ENCODE measurements around the gene CROCC.

Gene CROCC

GRCh38 chr1:16993521-16994038 lies 71.8 kb downstream of the CROCC start:
- peaks cover 0 to 24% of the 10 kb centered on the region in 2 donors for H3K36me3 ChIP-seq (ENCODE audit: control insufficient read depth in 1 of 2, insufficient read depth in 2 of 2, low read length in 2 of 2)
- H3K27ac ChIP-seq (ENCODE audit: low read depth, low read length), result no peak overlapping the region
- no peak overlapping the region for H3K9ac ChIP-seq (ENCODE audit: low read depth in 1 of 2, low read length in 2 of 2)
- H3K9me3 ChIP-seq (ENCODE audit: control insufficient read depth in 1 of 2, low read length in 2 of 2), result no peaks in the 10 kb centered on the region
- H3K4me3 ChIP-seq (ENCODE audit: low read depth in 1 of 2, low read length in 2 of 2), result no peak overlapping the region
- H3K27me3 ChIP-seq (ENCODE audit: control insufficient read depth in 1 of 2, insufficient read depth in 2 of 2, low read length in 2 of 2), result no peaks in the 10 kb centered on the region
- H3K4me1 ChIP-seq (ENCODE audit: control insufficient read depth in 1 of 2, insufficient read depth in 2 of 2, low read length in 2 of 2), result no peaks in the 10 kb centered on the region

GRCh38 chr1:16996845-16997244 lies 75.1 kb downstream of the CROCC start:
- Histone ChIP-seq H3K36me3 (ENCODE audit: control insufficient read depth in 1 of 2, insufficient read depth in 2 of 2, low read length in 2 of 2) (peaks cover 3 to 25% of the 10 kb centered on the region in 2 donors), H3K27me3 (ENCODE audit: control insufficient read depth in 1 of 2, insufficient read depth in 2 of 2, low read length in 2 of 2) (no peaks in the 10 kb centered on the region), H3K27ac (ENCODE audit: low read depth, low read length) (no peak overlapping the region), H3K9me3 (ENCODE audit: control insufficient read depth in 1 of 2, low read length in 2 of 2) (no peaks in the 10 kb centered on the region), H3K4me1 (ENCODE audit: control insufficient read depth in 1 of 2, insufficient read depth in 2 of 2, low read length in 2 of 2) (no peaks in the 10 kb centered on the region), H3K4me3 (ENCODE audit: low read depth in 1 of 2, low read length in 2 of 2) (no peak overlapping the region), H3K9ac (ENCODE audit: low read depth in 1 of 2, low read length in 2 of 2) (no peak overlapping the region)

DNA sequence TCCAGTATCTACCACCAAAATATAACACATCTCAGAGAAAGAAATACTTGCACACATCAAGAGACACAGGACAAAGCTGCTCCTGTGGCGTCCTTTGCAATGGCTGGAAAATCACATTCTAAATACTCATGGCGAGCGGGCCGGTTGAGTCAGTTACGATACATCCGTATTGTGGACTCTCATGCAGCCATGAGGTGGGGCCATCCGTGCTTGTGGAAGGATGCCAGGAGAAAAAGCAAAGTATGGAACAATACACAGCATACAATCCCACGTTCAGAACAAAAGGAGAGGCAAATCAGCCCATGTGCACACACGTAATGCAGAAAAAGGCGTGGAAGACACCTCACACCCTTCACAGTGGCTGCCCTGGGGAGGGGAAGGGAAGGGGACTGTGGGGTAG lies 76.9 kb downstream of the CROCC start:
- H3K9ac ChIP-seq (ENCODE audit: low read depth in 1 of 2, low read length in 2 of 2), result no peak overlapping the region
- H3K9me3 ChIP-seq (ENCODE audit: control insufficient read depth in 1 of 2, low read length in 2 of 2), result no peaks in the 10 kb centered on the region
- H3K27me3 ChIP-seq (ENCODE audit: control insufficient read depth in 1 of 2, insufficient read depth in 2 of 2, low read length in 2 of 2), result no peaks in the 10 kb centered on the region
- no peak overlapping the region for H3K27ac ChIP-seq (ENCODE audit: low read depth, low read length)
- H3K4me1 ChIP-seq (ENCODE audit: control insufficient read depth in 1 of 2, insufficient read depth in 2 of 2, low read length in 2 of 2), result no peaks in the 10 kb centered on the region
- H3K4me3 ChIP-seq (ENCODE audit: low read depth in 1 of 2, low read length in 2 of 2), result no peak overlapping the region
- peaks cover 3 to 37% of the 10 kb centered on the region in 2 donors for H3K36me3 ChIP-seq (ENCODE audit: control insufficient read depth in 1 of 2, insufficient read depth in 2 of 2, low read length in 2 of 2)

- Histone ChIP-seq H3K9ac (ENCODE audit: low read depth in 1 of 2, low read length in 2 of 2) (no peak overlapping the region), H3K27me3 (ENCODE audit: control insufficient read depth in 1 of 2, insufficient read depth in 2 of 2, low read length in 2 of 2) (no peaks in the 10 kb centered on the region), H3K9me3 (ENCODE audit: control insufficient read depth in 1 of 2, low read length in 2 of 2) (no peaks in the 10 kb centered on the region), H3K4me1 (ENCODE audit: control insufficient read depth in 1 of 2, insufficient read depth in 2 of 2, low read length in 2 of 2) (no peaks in the 10 kb centered on the region), H3K4me3 (ENCODE audit: low read depth in 1 of 2, low read length in 2 of 2) (no peak overlapping the region), H3K36me3 (ENCODE audit: control insufficient read depth in 1 of 2, insufficient read depth in 2 of 2, low read length in 2 of 2) (peaks cover 11 to 50% of the 10 kb centered on the region in 2 donors), H3K27ac (ENCODE audit: low read depth, low read length) (no peak overlapping the region)
Observed at GRCh38 chr1:16999863-17000262, 78.1 kb downstream of the CROCC start.

DNA sequence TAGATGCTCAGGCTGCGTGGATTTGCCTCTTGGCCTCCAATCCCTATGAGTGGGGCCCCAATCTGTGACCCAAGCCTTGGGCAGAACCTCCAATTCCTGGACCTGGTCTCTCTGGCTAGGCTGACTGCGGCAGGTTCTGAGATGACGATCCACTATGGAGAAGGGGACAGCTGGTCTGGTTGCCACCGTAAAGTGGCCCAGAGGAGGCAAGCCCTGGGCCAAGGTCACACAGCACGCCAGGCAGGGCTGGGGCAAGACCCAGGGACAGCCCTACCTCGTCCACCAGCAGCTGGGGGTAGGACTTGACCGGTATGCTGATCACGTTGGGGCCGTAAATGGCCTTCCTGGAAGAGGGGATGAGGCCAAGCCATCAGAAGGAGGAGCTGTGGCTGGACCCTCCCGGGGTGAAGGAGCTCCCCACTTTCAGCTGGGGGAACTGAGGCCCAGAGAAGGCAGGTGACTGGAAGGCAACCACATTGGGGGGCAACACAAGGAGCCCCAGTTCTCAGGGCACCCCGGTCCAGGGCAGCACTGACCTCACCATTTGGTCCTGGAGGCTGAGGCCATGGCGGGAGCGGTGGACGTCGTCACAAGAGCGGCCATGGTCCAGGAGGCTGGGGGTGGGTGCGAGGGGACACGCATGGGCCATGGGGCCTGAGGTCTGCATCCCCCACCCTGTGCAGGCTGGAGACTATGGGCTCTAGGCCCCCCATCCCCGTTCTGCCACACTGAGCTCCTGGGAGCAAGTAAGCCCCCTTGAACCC lies 80.2 kb downstream of the CROCC start:
- peaks cover 15 to 50% of the 10 kb centered on the region in 2 donors for H3K36me3 ChIP-seq (ENCODE audit: control insufficient read depth in 1 of 2, insufficient read depth in 2 of 2, low read length in 2 of 2)
- no peaks in the 10 kb centered on the region for H3K27me3 ChIP-seq (ENCODE audit: control insufficient read depth in 1 of 2, insufficient read depth in 2 of 2, low read length in 2 of 2)
- no peaks in the 10 kb centered on the region for H3K4me1 ChIP-seq (ENCODE audit: control insufficient read depth in 1 of 2, insufficient read depth in 2 of 2, low read length in 2 of 2)

GRCh38 chr1:17002524-17002902 lies 80.8 kb downstream of the CROCC start:
- Histone ChIP-seq H3K9ac (ENCODE audit: low read depth in 1 of 2, low read length in 2 of 2) (no peak overlapping the region), H3K9me3 (ENCODE audit: control insufficient read depth in 1 of 2, low read length in 2 of 2) (no peaks in the 10 kb centered on the region), H3K27ac (ENCODE audit: low read depth, low read length) (no peak overlapping the region), H3K36me3 (ENCODE audit: control insufficient read depth in 1 of 2, insufficient read depth in 2 of 2, low read length in 2 of 2) (peaks cover 15 to 49% of the 10 kb centered on the region in 2 donors), H3K4me1 (ENCODE audit: control insufficient read depth in 1 of 2, insufficient read depth in 2 of 2, low read length in 2 of 2) (no peaks in the 10 kb centered on the region), H3K4me3 (ENCODE audit: low read depth in 1 of 2, low read length in 2 of 2) (no peak overlapping the region), H3K27me3 (ENCODE audit: control insufficient read depth in 1 of 2, insufficient read depth in 2 of 2, low read length in 2 of 2) (no peaks in the 10 kb centered on the region)

More for the DNA sequence above, 80.2 kb downstream of the CROCC start:
- no peak overlapping the region for H3K9ac ChIP-seq (ENCODE audit: low read depth in 1 of 2, low read length in 2 of 2)
- H3K27ac ChIP-seq (ENCODE audit: low read depth, low read length), result no peak overlapping the region
- no peak overlapping the region for H3K4me3 ChIP-seq (ENCODE audit: low read depth in 1 of 2, low read length in 2 of 2)
- H3K9me3 ChIP-seq (ENCODE audit: control insufficient read depth in 1 of 2, low read length in 2 of 2), result no peaks in the 10 kb centered on the region

DNA sequence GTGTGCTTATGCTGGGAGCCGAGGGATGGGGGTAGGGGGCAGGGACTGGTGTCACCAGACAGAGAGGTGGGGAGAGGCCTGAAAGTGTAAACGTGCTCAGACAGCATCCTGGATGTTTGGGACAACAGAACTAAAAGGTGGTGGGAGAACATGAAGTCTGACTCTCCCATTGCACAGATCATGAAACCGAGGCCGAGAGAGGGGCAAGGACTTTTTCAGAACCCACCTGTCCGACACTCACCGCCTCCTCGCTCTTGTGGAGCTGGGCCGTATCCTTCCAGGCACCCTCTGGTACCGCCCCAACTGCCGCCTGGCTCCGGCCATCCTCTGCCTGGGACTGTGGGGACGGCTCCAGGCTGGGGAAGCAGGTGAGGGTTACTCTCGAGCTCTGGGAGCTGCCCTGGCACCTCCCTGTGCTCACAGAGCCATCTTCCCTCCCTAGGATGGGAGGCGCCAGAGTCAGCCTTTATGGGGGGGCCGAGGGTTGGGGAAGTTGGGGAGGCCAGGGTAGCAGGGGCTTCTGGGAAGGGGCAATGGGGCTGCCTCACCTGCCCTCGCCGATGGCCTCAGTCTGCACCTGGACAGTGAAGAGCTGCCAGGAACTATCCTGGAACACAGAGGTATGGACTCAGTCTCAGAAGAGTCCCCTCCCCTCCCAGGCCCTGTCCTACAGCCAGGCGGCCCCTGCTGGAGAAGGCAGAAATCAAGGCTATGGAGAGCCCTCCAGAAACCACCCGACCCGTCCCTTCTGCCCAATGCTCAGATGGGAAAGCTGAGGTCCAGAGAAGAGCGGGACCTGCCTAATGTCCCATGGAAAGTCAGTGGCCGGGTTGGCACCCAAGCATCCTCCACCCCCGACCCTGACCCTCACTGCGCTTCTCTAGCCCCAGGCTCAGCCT lies 83.0 kb downstream of the CROCC start:
- no peak overlapping the region for H3K27ac ChIP-seq (ENCODE audit: low read depth, low read length)
- no peaks in the 10 kb centered on the region for H3K4me1 ChIP-seq (ENCODE audit: control insufficient read depth in 1 of 2, insufficient read depth in 2 of 2, low read length in 2 of 2)
- no peaks in the 10 kb centered on the region for H3K9me3 ChIP-seq (ENCODE audit: control insufficient read depth in 1 of 2, low read length in 2 of 2)
- H3K4me3 ChIP-seq (ENCODE audit: low read depth in 1 of 2, low read length in 2 of 2), result no peak overlapping the region
- H3K27me3 ChIP-seq (ENCODE audit: control insufficient read depth in 1 of 2, insufficient read depth in 2 of 2, low read length in 2 of 2), result no peaks in the 10 kb centered on the region
- H3K9ac ChIP-seq (ENCODE audit: low read depth in 1 of 2, low read length in 2 of 2), result no peak overlapping the region
- peaks cover 15 to 38% of the 10 kb centered on the region in 2 donors for H3K36me3 ChIP-seq (ENCODE audit: control insufficient read depth in 1 of 2, insufficient read depth in 2 of 2, low read length in 2 of 2)

DNA sequence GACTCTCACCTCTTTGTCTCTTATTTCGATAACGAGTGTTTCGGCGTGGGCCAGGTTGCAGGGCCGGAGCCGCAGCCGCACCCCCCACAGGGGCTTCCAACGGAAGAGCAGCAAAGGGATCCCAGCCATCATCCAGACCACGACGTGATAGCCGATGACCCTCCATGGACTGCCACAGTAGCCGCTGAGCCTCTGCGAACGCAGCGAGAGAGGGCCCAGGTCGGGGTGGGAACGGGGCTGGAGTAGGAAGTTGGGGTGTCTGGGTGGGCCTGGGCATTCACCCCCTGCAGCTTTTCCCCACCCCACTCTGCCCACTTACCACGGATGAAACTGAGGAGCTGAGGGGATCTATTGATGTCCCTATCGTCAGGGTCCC lies 83.6 kb downstream of the CROCC start:
- Histone ChIP-seq H3K27me3 (ENCODE audit: control insufficient read depth in 1 of 2, insufficient read depth in 2 of 2, low read length in 2 of 2) (no peaks in the 10 kb centered on the region), H3K36me3 (ENCODE audit: control insufficient read depth in 1 of 2, insufficient read depth in 2 of 2, low read length in 2 of 2) (peaks cover 12 to 38% of the 10 kb centered on the region in 2 donors), H3K4me1 (ENCODE audit: control insufficient read depth in 1 of 2, insufficient read depth in 2 of 2, low read length in 2 of 2) (peaks cover 2 to 4% of the 10 kb centered on the region in 2 donors)

DNA sequence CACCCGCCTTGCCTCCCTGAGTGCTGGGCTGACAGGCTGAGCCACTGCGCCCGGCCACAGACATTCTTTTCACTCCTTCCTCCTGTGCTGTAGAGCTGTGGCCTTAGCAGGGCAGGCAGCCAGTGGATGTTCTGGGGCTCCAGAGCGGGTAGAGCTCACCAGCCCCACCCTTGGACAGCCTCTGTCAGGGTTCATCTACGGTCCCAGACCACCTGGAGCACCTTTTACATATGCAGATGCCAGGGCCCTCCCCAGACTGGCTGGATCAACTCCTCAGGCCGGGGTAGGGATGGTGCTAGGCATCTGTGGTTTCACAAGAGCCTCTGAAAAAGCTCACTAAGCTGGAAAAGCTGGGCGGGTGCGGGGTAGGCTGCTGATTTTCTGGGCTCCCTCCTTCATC lies 85.4 kb downstream of the CROCC start:
- peaks cover 12 to 30% of the 10 kb centered on the region in 2 donors for H3K36me3 ChIP-seq (ENCODE audit: control insufficient read depth in 1 of 2, insufficient read depth in 2 of 2, low read length in 2 of 2)
- H3K4me3 ChIP-seq (ENCODE audit: low read depth in 1 of 2, low read length in 2 of 2), result no peak overlapping the region
- no peaks in the 10 kb centered on the region for H3K9me3 ChIP-seq (ENCODE audit: control insufficient read depth in 1 of 2, low read length in 2 of 2)

More for the DNA sequence above, 83.6 kb downstream of the CROCC start:
- Histone ChIP-seq H3K9ac (ENCODE audit: low read depth in 1 of 2, low read length in 2 of 2) (no peak overlapping the region), H3K27ac (ENCODE audit: low read depth, low read length) (no peak overlapping the region), H3K9me3 (ENCODE audit: control insufficient read depth in 1 of 2, low read length in 2 of 2) (no peaks in the 10 kb centered on the region), H3K4me3 (ENCODE audit: low read depth in 1 of 2, low read length in 2 of 2) (no peak overlapping the region)

More for the DNA sequence above, 85.4 kb downstream of the CROCC start:
- H3K27me3 ChIP-seq (ENCODE audit: control insufficient read depth in 1 of 2, insufficient read depth in 2 of 2, low read length in 2 of 2), result no peaks in the 10 kb centered on the region
- peaks cover 11 to 16% of the 10 kb centered on the region in 2 donors for H3K4me1 ChIP-seq (ENCODE audit: control insufficient read depth in 1 of 2, insufficient read depth in 2 of 2, low read length in 2 of 2)
- no peak overlapping the region for H3K9ac ChIP-seq (ENCODE audit: low read depth in 1 of 2, low read length in 2 of 2)
- no peak overlapping the region for H3K27ac ChIP-seq (ENCODE audit: low read depth, low read length)

All from duodenal mucosa (tissue), 2 donors.